ENCODE data around the gene CPEB1.

CPEB1 gene

GRCh38 chr15:82540055-82540983, 106.8 kb downstream of the CPEB1 start, which contains the start of gene RPS17 (continued):
- TF ChIP-seq EGR2 (tag by site-specific recombination; IDR thresholded peaks at IDR 0.05; ENCODE audit: low read depth) (peak; percentile 82), ZNF792 (tag by site-specific recombination; IDR thresholded peaks at IDR 0.05) (no peak), ZSCAN16 (tag by site-specific recombination; IDR thresholded peaks at IDR 0.05) (no peak), ZNF266 (tag by site-specific recombination; IDR thresholded peaks at IDR 0.05; ENCODE audit: low read depth) (no peak), ZNF398 (tag by site-specific recombination; IDR thresholded peaks at IDR 0.05) (peak; percentile 54), ZNF529 (tag by site-specific recombination; IDR thresholded peaks at IDR 0.05; ENCODE audit: insufficient replicate concordance) (no peak), KLF10 (tag by site-specific recombination; IDR thresholded peaks at IDR 0.05) (peak; percentile 94), YY2 (tag by site-specific recombination; IDR thresholded peaks at IDR 0.05) (peak; percentile 77), ZNF830 (tag by site-specific recombination; IDR thresholded peaks at IDR 0.05; ENCODE audit: low read depth) (no peak), ZNF18 (tag by site-specific recombination; IDR thresholded peaks at IDR 0.05) (no peak), ZFP41 (tag by site-specific recombination; IDR thresholded peaks at IDR 0.05; ENCODE audit: borderline replicate concordance) (no peak; the same call in 1 of the 2 replicates), ZNF560 (tag by site-specific recombination; IDR thresholded peaks at IDR 0.05; ENCODE audit: borderline replicate concordance) (no peak), ZNF623 (tag by site-specific recombination; IDR thresholded peaks at IDR 0.05) (no peak), ZNF561 (tag by site-specific recombination; IDR thresholded peaks at IDR 0.05; ENCODE audit: borderline replicate concordance) (peak; percentile 96; the same call in 1 of the 2 replicates), ZNF366 (tag by site-specific recombination; conservative IDR thresholded peaks at IDR 0.05) (0 out of 2 replicates have a peak, but pooled peaks have one; percentile 52), GLIS2 (tag by site-specific recombination; IDR thresholded peaks at IDR 0.05) (peak; percentile 84), ZNF777 (tag by site-specific recombination; IDR thresholded peaks at IDR 0.05; ENCODE audit: borderline replicate concordance) (no peak), YY1 (tag by site-specific recombination; IDR thresholded peaks at IDR 0.05) (peak; percentile 84), ZBTB21 (tag by site-specific recombination; IDR thresholded peaks at IDR 0.05) (peak; percentile 52), ZNF692 (tag by site-specific recombination; IDR thresholded peaks at IDR 0.05) (peak; percentile 87), WT1 (tag by site-specific recombination; IDR thresholded peaks at IDR 0.05) (peak; percentile 95), ZNF548 (tag by site-specific recombination; IDR thresholded peaks at IDR 0.05) (no peak), ZNF202 (tag by site-specific recombination; IDR thresholded peaks at IDR 0.05; ENCODE audit: borderline replicate concordance) (no peak), ZNF292 (tag by site-specific recombination; IDR thresholded peaks at IDR 0.05; ENCODE audit: borderline replicate concordance, low read depth) (no peak), MYNN (tag by site-specific recombination; IDR thresholded peaks at IDR 0.05; ENCODE audit: borderline replicate concordance) (no peak), ZNF311 (tag by site-specific recombination; IDR thresholded peaks at IDR 0.05; ENCODE audit: borderline replicate concordance) (no peak), ZBTB8A (tag by site-specific recombination; IDR thresholded peaks at IDR 0.05) (peak; percentile 88)
- TF ChIP-seq, protein P1, sequence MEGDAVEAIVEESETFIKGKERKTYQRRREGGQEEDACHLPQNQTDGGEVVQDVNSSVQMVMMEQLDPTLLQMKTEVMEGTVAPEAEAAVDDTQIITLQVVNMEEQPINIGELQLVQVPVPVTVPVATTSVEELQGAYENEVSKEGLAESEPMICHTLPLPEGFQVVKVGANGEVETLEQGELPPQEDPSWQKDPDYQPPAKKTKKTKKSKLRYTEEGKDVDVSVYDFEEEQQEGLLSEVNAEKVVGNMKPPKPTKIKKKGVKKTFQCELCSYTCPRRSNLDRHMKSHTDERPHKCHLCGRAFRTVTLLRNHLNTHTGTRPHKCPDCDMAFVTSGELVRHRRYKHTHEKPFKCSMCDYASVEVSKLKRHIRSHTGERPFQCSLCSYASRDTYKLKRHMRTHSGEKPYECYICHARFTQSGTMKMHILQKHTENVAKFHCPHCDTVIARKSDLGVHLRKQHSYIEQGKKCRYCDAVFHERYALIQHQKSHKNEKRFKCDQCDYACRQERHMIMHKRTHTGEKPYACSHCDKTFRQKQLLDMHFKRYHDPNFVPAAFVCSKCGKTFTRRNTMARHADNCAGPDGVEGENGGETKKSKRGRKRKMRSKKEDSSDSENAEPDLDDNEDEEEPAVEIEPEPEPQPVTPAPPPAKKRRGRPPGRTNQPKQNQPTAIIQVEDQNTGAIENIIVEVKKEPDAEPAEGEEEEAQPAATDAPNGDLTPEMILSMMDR (tag by site-specific recombination; IDR thresholded peaks at IDR 0.05): peak; percentile 99
- TF ChIP-seq, protein P2, sequence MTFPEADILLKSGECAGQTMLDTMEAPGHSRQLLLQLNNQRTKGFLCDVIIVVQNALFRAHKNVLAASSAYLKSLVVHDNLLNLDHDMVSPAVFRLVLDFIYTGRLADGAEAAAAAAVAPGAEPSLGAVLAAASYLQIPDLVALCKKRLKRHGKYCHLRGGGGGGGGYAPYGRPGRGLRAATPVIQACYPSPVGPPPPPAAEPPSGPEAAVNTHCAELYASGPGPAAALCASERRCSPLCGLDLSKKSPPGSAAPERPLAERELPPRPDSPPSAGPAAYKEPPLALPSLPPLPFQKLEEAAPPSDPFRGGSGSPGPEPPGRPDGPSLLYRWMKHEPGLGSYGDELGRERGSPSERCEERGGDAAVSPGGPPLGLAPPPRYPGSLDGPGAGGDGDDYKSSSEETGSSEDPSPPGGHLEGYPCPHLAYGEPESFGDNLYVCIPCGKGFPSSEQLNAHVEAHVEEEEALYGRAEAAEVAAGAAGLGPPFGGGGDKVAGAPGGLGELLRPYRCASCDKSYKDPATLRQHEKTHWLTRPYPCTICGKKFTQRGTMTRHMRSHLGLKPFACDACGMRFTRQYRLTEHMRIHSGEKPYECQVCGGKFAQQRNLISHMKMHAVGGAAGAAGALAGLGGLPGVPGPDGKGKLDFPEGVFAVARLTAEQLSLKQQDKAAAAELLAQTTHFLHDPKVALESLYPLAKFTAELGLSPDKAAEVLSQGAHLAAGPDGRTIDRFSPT (tag by site-specific recombination; IDR thresholded peaks at IDR 0.05): peak; percentile 72

All from HEK293 (cell line).